A673 (cell line): ENCODE measurements around the gene COBLL1. TPM values are rescaled to one million over a fixed set of nuclear protein-coding genes. Genes with fewer than 3 reads are reported as not detected.

Source experiments
- BruUV-seq: library from RNA; stranded (reverse); fragments of 400-500 nt; replicated peaks from 2 replicates; lab custom pipeline; 2021; lab: Mats Ljungman, UMichigan
- CTCF ChIA-PET: fragments of 300-600 bp; sonication (Branson Sonifier 250); formaldehyde crosslinking; loops from one replicate; lab custom pipeline; 2022; ENCODE audit warnings: antibody characterized with exemption; lab: Charles Lee
- POLR2A ChIA-PET: fragments of 300-600 bp; sonication (Branson Sonifier 250); formaldehyde crosslinking; loops from one replicate; lab custom pipeline; 2022; ENCODE audit warnings: antibody characterized with exemption; ENCODE audit not compliant: low non-redundant PET; lab: Charles Lee
- DNase-seq: peaks from one replicate; pipeline ENCODE4 v3.0.0-alpha.2; 2015; ENCODE audit warnings: low spot score
- H3K27ac ChIP-seq: fragments of 200-600 bp; sonication (generic); 2 replicates; pipeline ENCODE4 v1.5.1; 2016; ENCODE audit warnings: mixed run types, low read depth, mild to moderate bottlenecking, mixed read lengths, antibody characterized with exemption, low read length; ENCODE audit not compliant: poor library complexity, severe bottlenecking
- H3K27me3 ChIP-seq: fragments of 200-600 bp; sonication (generic); replicated peaks from 2 replicates; pipeline ENCODE4 v1.6.1; 2017; ENCODE audit warnings: mixed run types, low read depth, mild to moderate bottlenecking, mixed read lengths, antibody characterized with exemption, low read length; ENCODE audit not compliant: insufficient read depth, poor library complexity
- H3K36me3 ChIP-seq: fragments of 200-600 bp; sonication (generic); 2 replicates; pipeline ENCODE4 v1.6.1; 2016; ENCODE audit warnings: mixed run types, mild to moderate bottlenecking, mixed read lengths, antibody characterized with exemption, low read length; ENCODE audit not compliant: insufficient read depth, poor library complexity, severe bottlenecking
- H3K4me1 ChIP-seq: fragments of 200-600 bp; sonication (generic); 2 replicates; pipeline ENCODE4 v1.6.1; 2017; ENCODE audit warnings: mixed run types, mild to moderate bottlenecking, mixed read lengths, antibody characterized with exemption, low read length; ENCODE audit not compliant: insufficient read depth, poor library complexity, severe bottlenecking
- H3K4me3 ChIP-seq: fragments of 200-600 bp; sonication (generic); 2 replicates; pipeline ENCODE4 v1.5.1; 2016; ENCODE audit warnings: low read depth, mixed run types, mild to moderate bottlenecking, mixed read lengths, low read length; ENCODE audit not compliant: poor library complexity, severe bottlenecking
- H3K9me3 ChIP-seq: fragments of 200-600 bp; sonication (generic); 2 replicates; pipeline ENCODE4 v1.6.1; 2016; ENCODE audit warnings: mixed run types, low read depth, mild to moderate bottlenecking, mixed read lengths, antibody characterized with exemption, low read length; ENCODE audit not compliant: poor library complexity, severe bottlenecking
- EZH2 ChIP-seq: fragments of 200-600 bp; sonication (generic); IDR thresholded peaks from 2 replicates; pipeline ENCODE4 v1.6.1; 2017; ENCODE audit warnings: borderline replicate concordance, low read depth, mild to moderate bottlenecking, mixed read lengths, antibody characterized with exemption, low read length; ENCODE audit not compliant: poor library complexity, severe bottlenecking
- intact Hi-C: fragments of 100-400 bp; cut with micrococcal nuclease; formaldehyde crosslinking; loops from one replicate; pipeline ENCODE4 v1.10.0; 2022; ENCODE audit not compliant: unreplicated experiment
- total RNA-seq: library from RNA; stranded (reverse); gene quantifications from 2 replicates; pipeline ENCODE4 v1.2.3, GENCODE V29; 2021
- TF ChIP-seq, protein P1 (sequence below): fragments of 300-800, 200-600 bp; sonication (generic); conservative IDR thresholded peaks from 2 replicates; pipeline ENCODE4 v1.5.1; 2017; ENCODE audit warnings: low read depth, mild to moderate bottlenecking, antibody characterized with exemption, low read length, moderate library complexity, mixed read lengths

Gene COBLL1
- total RNA-seq, 1 experiment from 2014 or later = 6.6 TPM

DNA sequence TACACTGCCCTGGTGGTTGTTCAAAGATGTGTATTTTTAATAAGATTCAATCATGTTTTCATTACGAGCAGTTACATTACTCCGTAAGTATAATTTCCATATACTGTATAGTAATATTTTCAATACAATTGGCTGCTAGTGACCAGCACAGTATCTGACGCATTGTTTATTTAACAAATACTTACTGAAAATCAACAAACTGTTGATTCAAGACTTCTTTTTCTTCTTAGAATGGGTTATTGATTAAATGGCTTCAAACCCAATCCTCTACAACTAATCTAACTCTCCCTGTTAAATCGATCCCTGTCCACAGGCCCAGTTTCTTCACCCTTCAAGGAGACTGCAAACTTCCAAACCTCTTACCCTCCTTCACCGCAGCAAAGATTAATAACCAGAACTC, 18.5 kb downstream of the COBLL1 start:
- CTCF ChIA-PET = no interaction called here
- no peak for DNase-seq
- POLR2A ChIA-PET = no interaction called here
- intact Hi-C loops = no loop called here
- TF ChIP-seq EZH2 = no peak
- TF ChIP-seq, protein P1, sequence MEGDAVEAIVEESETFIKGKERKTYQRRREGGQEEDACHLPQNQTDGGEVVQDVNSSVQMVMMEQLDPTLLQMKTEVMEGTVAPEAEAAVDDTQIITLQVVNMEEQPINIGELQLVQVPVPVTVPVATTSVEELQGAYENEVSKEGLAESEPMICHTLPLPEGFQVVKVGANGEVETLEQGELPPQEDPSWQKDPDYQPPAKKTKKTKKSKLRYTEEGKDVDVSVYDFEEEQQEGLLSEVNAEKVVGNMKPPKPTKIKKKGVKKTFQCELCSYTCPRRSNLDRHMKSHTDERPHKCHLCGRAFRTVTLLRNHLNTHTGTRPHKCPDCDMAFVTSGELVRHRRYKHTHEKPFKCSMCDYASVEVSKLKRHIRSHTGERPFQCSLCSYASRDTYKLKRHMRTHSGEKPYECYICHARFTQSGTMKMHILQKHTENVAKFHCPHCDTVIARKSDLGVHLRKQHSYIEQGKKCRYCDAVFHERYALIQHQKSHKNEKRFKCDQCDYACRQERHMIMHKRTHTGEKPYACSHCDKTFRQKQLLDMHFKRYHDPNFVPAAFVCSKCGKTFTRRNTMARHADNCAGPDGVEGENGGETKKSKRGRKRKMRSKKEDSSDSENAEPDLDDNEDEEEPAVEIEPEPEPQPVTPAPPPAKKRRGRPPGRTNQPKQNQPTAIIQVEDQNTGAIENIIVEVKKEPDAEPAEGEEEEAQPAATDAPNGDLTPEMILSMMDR = no peak
- no peak overlapping the region for H3K27ac ChIP-seq
- H3K9me3 ChIP-seq = no peaks in the 10 kb centered on the region
- no TSS peak for BruUV-seq
- no peaks in the 10 kb centered on the region for H3K27me3 ChIP-seq
- H3K4me1 ChIP-seq = peaks cover 7% of the 10 kb centered on the region
- H3K36me3 ChIP-seq = no peaks in the 10 kb centered on the region
- H3K4me3 ChIP-seq = no peak overlapping the region

DNA sequence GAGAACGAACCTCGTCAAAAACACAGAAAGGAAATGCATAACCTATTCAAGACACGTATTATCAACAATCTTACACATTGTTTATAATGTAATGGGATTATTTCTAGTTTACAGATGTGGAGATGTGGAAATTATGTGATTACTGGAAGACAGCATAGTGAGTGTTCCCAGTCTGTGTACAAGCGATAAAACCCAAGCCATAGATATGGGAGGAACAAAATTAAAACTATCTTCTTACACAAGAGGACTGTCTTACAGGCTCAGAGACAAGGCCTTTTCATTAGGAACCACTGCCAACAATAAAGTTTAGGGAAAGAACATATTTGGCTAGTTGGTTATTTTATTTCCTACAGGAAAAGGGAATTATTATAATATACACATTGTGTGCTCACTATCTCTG, 20.3 kb downstream of the COBLL1 start:
- Histone ChIP-seq H3K36me3 (no peaks in the 10 kb centered on the region), H3K27ac (no peak overlapping the region), H3K9me3 (no peaks in the 10 kb centered on the region), H3K4me1 (peaks cover 2% of the 10 kb centered on the region), H3K4me3 (no peak overlapping the region), H3K27me3 (no peaks in the 10 kb centered on the region)
- no peak for TF ChIP-seq EZH2
- TF ChIP-seq, protein P1 = no peak
- BruUV-seq = no TSS peak
- ChIA-PET POLR2A (no interaction called here), CTCF (no interaction called here)
- intact Hi-C loops = no loop called here
- DNase-seq = no peak

DNA sequence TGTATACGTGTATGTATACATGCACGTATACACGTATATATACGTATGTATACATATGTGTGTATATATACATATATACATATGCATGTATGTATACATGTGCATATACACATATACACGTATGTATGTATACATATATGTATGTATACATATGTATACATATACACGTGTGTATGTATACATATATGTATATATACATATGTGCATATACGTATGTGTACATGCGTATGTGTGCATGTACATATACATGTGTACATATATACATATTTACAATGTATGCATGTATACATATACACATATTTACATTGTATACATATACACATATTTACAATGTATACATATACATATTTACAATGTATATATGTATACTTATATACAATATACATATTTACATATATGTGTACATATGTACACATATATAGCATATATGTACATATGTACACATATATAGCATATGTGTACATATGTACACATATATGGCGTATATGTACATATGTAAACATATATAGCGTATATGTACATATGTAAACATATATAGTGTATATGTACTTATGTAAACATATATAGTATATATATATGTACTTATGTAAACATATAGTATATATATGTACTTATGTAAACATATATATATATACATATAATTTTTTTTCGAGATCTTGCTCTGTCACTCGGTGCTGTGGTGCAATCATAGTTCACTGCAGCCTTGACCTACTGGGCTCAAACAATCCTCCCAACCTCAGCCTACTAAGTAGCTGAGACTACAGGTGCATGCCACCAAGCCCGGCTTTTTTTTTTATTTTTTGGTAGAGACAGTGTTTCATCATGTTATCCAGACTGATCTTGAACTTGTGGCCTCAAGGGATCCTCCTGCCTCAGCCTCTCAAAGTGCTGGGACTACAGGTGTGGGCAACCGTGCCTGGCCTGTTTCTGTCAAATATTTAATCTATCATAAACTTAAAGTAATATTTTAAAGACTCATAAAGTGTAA, 23.2 kb downstream of the COBLL1 start:
- Histone ChIP-seq H3K36me3 (no peaks in the 10 kb centered on the region), H3K9me3 (no peaks in the 10 kb centered on the region), H3K4me3 (no peak overlapping the region), H3K27me3 (no peaks in the 10 kb centered on the region), H3K27ac (no peak overlapping the region), H3K4me1 (no peaks in the 10 kb centered on the region)
- POLR2A ChIA-PET = no interaction called here
- TF ChIP-seq, protein P1 = no peak
- no peak for TF ChIP-seq EZH2
- no peak for DNase-seq
- BruUV-seq = no TSS peak
- CTCF ChIA-PET = no interaction called here
- intact Hi-C loops = no loop called here
